ENCODE data around the gene SLC9B2.

The SLC9B2 gene

GRCh38 chr4:103076747-103077347 lies at the start of gene SLC9B2:
Gene SLC9B2 (minus strand): TSS chr4:103076761. CDS start chr4:103067550, 9,211 bp downstream.
- no peak for DNase-seq

DNA sequence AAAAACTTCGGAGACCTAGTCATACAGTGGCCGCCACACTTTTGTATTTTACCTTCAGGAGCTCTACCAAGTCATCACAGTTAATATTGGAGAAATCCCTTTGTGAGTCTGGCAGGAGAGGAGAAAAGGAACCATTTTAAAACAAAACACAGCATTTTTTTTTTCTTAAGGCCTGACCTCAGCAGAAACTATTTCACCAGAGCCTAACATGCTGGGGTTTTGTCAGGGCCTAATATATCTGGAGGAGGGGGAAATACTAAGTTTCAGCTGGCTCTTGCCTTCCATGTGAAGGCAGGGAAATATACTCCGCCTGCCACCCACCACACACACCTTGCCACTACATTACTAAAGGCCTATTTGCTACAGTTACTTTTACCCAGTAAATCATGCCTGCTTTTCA lies 49.6 kb upstream of the SLC9B2 start:
- no peak for DNase-seq

- no peak for DNase-seq
Observed at GRCh38 chr4:103123114-103123513, 46.6 kb upstream of the SLC9B2 start.

DNA sequence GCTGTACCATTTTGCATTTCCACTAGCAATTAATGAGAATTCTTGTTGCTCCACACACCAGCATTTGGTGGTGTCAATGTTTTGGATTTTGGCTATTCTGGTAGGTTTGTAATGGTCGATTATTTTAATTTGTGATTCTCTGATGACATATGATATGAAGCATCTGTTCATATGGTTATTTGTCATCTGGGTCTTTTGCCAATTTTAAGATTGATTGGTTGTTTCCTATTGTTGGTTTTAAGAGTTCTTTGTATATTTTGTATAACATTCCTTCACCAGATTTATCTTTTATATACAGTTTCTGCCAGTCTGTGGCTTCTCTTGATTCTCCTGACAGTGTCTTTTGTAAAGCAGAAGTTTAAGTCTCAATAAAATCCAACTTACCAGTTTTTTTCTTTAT lies 41.6 kb upstream of the SLC9B2 start:
- DNase-seq: no peak

DNA sequence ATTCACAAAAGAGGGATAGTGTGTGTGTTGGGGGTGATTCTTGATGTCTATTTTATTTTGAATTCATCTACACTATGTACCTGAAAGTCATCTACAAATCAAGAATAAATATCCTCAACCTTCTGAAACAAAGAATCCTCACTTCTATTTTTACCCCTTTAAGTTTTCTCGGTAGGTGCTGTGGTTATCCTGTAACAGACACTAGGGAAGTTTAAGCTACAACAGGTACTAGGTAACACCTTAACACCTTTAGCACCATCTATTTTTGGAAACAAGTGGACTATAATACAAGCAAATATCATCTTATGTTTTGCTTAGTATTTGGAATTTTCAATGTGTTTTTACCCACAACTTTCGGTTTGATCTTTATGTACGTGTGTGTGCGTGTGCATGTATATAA lies 35.0 kb upstream of the SLC9B2 start:
- no peak for DNase-seq

DNA sequence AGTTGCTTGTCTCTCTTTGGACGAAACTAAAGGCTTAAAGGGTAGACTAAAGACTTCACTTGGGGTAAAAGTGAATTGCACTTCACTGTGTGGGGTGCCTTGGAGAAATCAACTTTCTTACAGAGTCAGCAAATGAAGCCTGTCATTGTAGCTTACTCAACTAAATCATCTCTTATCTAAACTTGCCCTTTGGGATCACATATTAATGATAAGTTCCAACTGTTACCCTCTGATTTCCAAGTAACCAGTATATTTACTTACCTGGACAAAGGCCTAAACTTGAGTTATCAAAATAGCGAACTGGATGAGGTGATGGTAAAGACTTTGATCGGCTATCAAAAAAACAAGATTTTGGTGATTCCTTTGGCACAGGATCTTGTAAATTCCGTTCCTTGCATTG lies 32.0 kb upstream of the SLC9B2 start:
- DNase-seq: no peak

GRCh38 chr4:103105558-103106356 lies 29.2 kb upstream of the SLC9B2 start:
- DNase-seq: no peak

DNA sequence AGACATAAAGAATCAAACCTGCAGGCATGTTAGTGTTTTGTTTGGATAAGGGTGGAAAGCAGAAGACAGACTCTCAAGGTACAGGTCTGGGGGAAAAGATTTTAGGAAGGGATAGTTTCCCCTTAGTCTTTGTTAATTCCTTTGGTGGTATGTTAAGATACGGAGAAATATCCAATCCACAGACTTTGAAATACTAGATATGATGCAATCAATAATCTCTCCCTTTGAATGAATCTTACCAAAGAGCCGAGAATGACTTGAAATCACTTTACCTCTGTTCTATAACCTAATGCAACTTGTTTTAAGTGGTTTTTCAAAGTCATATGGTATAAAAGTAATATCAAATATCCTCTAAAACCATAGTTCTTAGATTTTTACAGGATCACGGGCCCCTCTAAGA lies 28.3 kb upstream of the SLC9B2 start:
- DNase-seq: no peak

GRCh38 chr4:103100691-103101090 lies 24.1 kb upstream of the SLC9B2 start:
- no peak for DNase-seq

- DNase-seq: peak; percentile 28
Observed at GRCh38 chr4:103099691-103100392, 23.3 kb upstream of the SLC9B2 start, which contains the start of gene BDH2. Gene BDH2 (minus strand): TSS chr4:103099834. CDS start chr4:103096254, 3,580 bp downstream.

GRCh38 chr4:103098756-103099440 lies 22.3 kb upstream of the SLC9B2 start:
- DNase-seq: no peak

- DNase-seq: no peak
Observed at GRCh38 chr4:103098341-103098740, 21.8 kb upstream of the SLC9B2 start.

DNA sequence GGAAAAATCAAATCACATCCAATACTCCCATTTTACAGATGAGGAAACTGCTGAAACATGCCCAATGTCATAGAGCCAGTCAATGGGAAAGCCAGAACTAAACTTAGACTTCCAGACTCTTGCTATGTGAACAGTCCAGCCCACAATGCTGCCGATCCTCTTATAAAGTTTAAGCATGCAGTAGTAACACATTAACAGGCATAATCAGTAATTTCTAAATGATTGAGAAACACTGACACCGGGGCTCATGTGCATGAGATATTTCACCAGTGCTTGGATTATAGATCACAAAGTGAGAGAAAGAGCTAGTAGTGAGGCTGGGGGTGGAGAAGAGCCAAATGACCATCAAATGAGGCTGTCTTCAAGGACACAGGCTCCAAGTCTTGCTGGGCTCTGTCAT lies 20.6 kb upstream of the SLC9B2 start:
- no peak for DNase-seq

DNA sequence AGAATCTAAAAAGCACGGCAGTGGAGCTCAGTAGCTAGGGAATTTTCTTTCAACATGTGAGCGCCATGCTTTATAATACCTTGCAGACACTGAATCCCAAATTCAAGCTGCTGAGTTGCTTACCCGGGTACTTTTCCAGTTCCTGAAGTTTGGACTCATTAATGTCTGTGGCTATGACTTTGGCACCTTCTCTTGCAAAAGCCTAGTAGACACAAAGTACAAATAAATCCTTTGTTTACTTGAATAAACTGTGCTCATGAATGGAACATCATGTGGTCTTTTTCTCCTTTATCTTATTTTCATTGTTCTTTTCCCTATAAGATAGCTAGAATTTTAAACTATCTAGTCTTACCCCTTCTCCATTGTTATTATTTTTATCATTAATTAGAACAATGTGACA lies 18.5 kb upstream of the SLC9B2 start:
- no peak for DNase-seq

DNA sequence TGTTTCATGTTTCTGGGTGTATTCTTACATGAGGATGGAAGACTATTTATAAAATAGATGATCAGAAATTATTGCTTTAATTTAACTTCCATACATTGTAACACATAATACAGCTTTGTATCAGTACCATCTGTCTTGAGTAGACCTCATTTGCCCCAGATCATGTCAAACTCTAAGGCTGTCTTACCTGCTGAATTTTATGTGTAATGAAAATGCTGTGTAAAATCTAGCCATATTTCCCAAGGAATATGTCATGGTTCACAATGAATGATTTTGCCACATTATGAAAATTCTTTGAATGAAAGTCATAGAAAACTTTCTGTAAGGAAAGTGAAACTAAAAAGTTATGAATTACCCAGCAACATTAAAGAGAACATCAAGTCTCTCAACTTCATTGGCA lies 15.7 kb upstream of the SLC9B2 start:
- no peak for DNase-seq

DNA sequence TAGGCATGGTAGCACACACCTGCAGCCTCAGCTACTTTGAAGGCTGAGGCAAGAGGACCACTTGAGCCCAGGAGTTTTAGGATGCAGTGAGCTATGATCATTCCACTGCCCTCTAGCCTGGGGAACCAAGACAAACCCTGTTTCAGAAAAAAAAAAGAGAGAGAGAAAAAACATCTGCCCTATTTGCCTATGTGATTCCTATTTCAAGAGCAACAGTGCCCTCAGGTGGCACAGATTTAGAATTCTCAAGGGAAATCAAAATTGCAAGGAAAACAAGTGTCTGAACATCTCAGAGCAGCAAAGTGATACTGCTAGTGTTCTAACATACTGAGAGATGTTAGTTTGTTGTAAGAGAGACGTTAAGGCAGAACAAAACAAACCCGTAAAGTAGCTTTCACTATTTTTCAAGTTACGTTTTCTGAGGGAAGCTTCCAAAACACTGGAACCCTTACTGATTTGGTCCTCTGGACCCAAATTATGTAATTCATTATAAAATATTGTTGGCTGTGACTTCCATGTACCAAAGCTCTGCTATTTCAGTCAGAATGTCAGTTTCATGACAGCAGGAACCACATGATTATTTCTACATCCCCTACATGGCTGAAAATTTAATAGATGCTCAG lies 15.2 kb upstream of the SLC9B2 start:
- DNase-seq: no peak

DNA sequence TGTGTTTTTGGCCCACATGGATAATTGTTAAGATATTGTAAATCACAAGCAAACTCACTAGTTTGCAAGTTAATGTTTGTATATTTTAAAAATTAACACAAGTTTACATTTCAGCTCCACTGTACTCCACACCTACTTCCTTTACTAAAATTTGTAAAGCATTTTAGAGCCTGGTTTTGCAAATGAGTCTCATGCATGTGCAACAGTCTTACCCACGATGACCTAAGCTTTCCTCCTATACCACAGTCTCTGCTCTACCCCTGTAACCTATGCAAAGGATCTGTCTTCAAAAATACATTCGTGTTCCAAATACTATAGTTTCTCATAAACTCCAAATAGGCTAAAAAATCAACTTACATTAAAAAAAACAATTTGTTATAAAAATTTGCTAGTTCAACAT lies 12.9 kb upstream of the SLC9B2 start:
- no peak for DNase-seq

GRCh38 chr4:103086551-103086950 lies 10.0 kb upstream of the SLC9B2 start:
- no peak for DNase-seq

GRCh38 chr4:103085555-103086196 lies 9.1 kb upstream of the SLC9B2 start:
- DNase-seq: no peak

- no peak for DNase-seq
Observed at GRCh38 chr4:103079621-103080020, 3.1 kb upstream of the SLC9B2 start.

DNA sequence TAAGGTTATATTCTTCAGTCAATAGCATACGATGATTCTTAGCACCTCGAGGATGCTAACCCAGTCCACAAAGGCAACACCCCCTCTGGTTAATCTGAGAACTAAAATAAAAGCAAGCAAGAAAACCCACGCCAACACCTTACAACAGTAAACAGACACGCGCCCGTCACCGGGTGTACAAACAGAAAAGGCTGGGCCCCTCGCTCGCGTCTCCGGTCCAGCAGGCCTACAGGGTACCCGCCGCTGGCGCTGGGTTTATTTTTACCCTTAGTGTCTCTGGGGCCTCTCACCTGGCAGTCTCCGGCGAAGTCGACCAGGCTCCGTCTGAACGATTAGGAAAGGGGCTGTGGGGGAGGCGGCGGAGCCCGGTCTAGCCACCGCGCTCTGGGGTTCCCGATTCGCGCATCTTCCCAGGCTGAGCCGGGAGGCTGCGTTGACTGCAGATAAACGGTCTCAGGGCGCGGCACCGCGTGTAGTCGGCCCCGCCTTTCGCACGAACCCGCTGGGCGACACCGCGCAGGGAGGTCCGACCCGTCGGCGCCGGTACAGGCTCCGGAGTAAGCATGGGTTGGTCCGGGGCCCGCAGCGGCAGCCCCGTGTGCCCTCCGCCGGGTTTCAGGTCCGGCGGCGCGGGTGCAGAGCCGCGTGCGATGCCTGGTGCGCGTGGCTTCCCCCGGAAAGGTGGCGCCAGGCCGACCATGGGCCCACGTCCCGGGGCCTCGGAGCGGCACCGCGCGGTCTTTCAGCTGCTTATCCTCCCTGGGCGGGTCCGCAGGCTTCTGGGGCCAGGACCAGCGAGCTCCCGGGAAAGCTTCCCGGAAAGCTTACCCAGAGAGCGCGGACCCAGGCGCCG lies 441 bp downstream of the SLC9B2 start:
- DNase-seq: peak; percentile 24

Measured in NCI-H510A (cell line).